Measurements from ENCODE around the gene C17orf67. TPM values are rescaled to one million over a fixed set of nuclear protein-coding genes. Genes with fewer than 3 reads are reported as not detected.
A peak's percentile ranks its signal among the peaks of the same experiment; 100 is the strongest.

C17orf67 gene
- total RNA-seq, 1 experiment from 2014 or later: 0.50 TPM

DNA sequence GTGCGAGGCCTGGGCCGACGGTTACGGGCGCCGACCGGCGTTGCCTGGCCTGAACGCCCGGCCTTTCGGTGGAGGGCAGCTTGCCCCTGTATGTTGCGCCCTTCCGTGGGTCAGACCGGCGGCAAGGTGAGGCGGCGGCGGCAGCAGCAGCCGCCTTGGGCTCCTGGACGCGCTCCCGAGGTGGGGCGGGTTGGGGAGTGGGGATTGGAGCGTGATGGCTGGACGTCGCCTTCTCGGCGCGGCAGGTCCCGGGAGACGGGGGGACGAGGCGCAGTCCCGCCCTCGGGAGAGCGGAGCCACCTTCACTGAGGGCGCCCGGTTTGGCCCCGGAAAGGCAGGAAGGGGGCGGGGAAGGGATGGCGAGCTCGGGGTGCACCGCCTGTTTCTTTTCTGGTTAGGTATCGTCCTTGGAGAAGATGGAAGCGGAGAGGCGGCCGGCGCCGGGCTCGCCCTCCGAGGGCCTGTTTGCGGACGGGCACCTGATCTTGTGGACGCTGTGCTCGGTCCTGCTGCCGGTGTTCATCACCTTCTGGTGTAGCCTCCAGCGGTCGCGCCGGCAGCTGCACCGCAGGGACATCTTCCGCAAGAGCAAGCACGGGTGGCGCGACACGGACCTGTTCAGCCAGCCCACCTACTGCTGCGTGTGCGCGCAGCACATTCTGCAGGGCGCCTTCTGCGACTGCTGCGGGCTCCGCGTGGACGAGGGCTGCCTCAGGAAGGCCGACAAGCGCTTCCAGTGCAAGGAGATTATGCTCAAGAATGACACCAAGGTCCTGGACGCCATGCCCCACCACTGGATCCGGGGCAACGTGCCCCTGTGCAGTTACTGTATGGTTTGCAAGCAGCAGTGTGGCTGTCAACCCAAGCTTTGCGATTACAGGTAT is 902 bp upstream of the C17orf67 start:
- DNase-seq (ENCODE audit: extremely low read depth, low read depth): peak; percentile 23

DNA sequence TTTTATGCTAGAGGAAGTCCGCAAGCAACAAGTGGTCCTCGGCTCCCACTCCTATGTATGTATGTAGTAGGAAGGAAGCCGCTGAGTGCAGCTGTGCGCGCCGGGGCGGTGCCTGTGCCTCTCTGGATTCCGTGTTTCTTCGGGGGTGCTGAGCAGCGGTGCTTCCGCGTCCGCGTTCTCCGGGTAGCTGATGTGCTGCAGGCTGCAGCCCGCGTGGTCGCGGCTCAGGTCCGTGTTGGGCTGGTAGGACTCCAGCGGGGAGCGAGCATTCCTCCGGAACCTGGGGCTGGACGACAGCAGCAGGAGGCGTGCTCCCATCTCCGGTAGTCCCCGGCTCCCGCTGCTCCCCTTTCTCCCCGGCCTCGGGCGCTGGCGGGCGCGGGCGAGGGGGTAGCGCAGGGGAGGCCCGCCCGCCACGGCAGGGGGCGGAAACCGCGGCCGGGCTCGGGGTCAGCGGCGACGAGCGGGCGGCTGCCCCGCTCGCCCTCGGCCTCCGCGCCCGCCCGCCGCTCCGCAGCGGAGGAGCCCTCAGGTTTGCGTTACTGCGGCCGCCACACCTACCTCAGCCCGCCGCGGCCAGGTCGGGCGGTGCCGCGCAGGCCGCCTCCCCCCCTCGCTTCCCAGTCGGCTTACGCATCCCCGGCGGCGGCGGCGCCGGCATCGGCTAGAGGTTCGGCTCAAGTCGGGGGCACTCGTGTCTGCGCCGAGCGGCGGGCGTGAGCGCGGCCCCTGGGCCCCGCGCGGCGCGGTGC is 487 bp downstream of the C17orf67 start:
- peak; percentile 5 for DNase-seq (ENCODE audit: extremely low read depth, low read depth)

GRCh38 chr17:56832446-56832845 is 1.3 kb downstream of the C17orf67 start:
- DNase-seq (ENCODE audit: extremely low read depth, low read depth): no peak

DNA sequence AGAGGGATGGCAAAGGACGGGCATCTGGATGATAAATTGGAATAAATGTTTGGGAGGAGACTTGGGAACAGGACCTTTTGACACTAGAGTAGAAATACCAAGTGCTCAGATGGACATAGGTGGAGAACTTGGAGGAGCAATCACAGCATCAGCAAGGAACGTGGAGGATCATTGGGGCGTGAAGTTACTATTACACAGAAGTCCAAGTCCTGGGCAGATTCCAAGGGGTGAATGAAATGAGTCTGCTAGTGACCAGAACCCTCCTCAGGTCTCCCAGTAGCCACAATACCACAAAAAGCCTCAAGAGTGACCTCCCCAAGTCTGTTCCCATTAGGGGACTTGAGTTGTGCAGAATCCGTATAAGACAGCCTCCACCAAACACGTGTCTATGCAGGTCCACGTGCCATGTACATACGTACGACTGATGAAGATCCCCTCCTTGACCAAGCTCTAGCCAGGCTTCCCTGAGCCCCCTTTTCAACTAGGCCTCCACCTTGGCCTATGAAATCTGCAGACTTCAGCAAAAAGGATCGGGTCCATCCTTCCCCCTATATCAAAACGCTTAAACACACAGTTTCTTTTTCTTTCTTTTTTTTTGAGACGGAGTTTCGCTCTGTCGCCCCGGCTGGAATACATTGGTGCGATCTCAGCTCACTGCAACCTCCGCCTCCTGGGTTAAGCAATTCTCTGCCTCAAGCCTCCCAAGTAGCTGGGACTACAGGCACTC is 2.2 kb downstream of the C17orf67 start:
- no peak for DNase-seq (ENCODE audit: extremely low read depth, low read depth)

DNA sequence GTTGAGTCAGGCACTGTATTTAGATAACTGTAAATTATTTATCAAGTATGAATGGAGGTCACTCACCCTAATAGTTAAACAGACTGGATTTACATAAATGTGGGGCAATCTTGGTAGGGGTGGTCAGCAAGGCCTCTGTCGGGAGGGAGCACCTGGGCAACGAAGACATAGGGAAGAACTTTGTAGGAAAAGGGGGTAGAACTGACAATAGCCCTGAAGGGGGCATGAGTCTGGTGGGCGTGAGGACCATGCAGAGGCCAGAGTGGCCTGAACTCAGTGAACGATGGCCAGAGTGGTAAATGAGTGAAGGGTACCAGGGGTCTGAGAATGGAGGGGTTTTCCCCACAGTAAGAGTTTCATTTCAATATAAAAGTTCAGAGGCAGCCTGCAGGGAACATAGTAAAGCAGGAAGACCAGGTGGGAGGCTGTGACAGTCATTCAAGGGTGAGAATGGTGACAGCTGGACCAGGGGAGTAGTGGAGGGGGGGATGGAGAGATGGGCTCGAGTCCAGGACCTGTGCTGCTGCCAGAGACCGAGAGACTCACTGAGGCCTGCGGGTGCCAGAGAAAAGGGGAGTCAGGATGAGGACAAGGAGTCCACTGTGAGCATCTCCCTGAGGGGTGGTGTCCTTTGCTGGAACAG is 2.9 kb downstream of the C17orf67 start:
- DNase-seq (ENCODE audit: extremely low read depth, low read depth): no peak

DNA sequence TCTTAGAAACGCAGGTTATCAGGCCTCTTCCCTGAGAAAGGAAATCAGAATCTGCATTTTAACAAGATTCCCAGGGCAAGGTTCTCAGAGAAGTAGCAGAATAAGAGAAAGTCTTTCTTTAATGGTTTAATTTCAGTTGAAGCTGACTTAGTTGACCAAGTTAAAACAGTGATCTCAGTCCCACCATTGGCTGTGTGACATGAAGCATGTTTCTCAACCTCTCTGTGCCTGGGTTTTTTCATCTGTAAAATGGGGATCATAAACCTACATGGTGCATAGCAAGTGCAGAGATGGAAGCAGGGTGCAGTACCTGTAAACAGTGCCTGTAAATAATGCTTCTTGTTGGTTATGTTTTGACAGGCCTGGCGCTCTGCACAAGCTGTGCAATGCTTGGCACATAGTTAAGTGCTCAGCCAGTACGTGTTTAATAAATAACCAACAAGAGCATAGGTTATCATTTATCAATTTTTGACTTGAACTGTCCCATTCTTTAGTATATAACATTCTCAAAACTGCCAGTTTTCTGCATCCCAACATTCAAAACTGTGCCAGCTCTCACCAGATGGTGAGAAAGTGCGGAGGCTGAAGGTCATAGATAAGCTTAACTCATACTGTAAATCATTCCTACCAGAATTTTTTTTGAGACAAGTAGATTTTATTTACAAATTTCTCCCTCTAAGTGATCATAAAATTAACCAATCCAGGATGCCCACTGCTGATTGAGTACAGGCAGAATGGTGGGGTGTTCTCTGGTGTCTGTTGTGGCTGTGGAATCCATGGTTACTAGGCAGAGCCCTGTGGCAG is 6.9 kb downstream of the C17orf67 start:
- no peak for DNase-seq (ENCODE audit: extremely low read depth, low read depth)

DNA sequence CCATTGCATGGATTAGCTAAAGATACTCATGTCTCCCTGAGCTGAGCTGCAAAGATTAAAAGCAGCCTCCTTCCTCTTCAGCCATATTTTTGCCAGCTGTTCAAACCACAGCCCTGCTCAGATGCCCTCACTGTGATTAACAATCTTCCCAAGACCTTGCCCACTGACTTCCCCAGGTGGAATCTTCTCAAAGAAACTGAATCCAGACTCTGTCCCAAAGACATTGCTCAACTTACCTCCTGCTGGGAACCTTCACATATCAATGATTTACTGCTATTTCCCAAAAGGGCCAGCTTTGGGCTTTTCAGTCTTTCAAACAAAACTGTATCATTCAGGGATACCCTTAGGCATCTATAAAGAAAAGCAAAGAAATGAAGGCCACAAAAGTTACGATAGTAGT is 9.2 kb downstream of the C17orf67 start:
- DNase-seq (ENCODE audit: extremely low read depth, low read depth): no peak

GRCh38 chr17:56823848-56824247 is 9.9 kb downstream of the C17orf67 start:
- no peak for DNase-seq (ENCODE audit: extremely low read depth, low read depth)

DNA sequence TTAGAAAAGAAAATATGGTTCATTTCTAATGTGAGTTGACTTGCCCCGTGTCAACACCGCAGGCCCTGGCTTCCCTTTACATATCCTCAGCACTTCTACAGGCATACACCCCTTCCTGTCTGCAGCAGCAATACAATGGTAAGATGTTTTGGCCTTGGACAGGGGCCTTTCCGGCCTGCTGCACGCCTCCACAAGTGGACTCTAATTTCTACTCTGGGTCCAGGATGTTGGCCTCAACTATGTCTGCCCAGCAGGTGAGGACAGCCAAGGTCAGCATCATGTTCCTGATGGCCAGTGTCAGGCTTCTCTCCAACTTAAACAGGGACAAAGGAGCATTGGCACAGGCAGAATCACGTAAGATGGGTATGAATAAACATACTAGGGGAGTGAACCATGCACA is 11.0 kb downstream of the C17orf67 start:
- DNase-seq (ENCODE audit: extremely low read depth, low read depth): no peak

- DNase-seq (ENCODE audit: extremely low read depth, low read depth): no peak
These were observed 11.7 kb downstream of the C17orf67 start for GRCh38 chr17:56821847-56822534.

GRCh38 chr17:56820207-56820606 is 13.5 kb downstream of the C17orf67 start:
- no peak for DNase-seq (ENCODE audit: extremely low read depth, low read depth)

DNA sequence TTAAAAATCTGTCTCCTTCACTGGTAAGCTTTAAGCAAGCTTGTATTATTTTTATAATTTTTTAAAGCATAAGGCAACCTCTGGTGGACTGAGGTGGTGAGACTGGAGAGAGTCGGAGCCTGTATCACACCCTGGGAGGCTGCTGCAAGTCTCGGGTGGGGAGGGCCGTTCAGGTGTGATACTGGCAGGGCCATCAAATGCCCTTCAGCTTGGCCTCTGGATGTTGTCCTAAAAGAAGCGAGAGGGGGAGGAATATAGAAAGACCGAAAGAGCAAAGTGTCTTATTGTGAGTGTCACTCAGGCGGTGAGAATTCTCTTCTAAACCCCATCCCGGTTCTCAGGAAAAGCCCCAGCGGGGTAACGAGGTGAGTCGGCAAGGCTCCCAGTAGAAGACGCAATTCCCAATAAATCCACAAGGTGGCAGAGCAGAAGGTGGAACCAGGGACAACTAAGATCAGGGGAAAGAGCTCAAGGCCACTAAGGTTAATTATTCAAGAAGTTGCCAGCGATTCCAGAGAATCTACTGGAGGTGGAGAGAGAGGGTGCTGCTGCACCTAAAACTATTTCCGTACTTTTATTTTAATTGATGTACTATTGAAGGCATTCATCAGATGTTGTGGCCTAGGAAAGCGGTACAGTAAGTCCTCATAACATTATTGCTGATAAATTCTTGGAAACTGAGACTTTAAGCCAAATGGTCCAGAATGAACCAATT is 14.1 kb downstream of the C17orf67 start:
- DNase-seq (ENCODE audit: extremely low read depth, low read depth): peak; percentile 80

- DNase-seq (ENCODE audit: extremely low read depth, low read depth): no peak
These were observed 14.7 kb downstream of the C17orf67 start for GRCh38 chr17:56819030-56819429.

DNA sequence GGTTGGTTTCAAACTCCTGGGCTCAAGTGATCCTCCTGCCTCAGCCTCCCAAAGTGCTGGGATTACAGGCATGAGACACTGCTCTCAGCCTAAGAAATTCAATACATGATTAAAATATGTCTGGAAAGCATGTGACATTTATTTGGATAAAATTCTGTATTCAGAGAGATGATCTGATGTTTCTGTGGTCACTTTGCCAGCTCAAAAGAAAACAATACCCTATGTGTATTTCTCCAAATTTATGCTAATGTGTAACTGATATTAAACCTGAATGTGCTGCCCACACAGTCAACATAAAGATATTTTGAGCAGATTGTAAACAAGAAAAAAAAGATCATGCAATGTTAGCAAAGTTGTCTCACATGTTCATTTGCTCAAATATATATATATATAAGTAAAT is 16.7 kb downstream of the C17orf67 start:
- no peak for DNase-seq (ENCODE audit: extremely low read depth, low read depth)

- DNase-seq (ENCODE audit: extremely low read depth, low read depth): no peak
These were observed 18.0 kb downstream of the C17orf67 start for GRCh38 chr17:56815711-56816110.

DNA sequence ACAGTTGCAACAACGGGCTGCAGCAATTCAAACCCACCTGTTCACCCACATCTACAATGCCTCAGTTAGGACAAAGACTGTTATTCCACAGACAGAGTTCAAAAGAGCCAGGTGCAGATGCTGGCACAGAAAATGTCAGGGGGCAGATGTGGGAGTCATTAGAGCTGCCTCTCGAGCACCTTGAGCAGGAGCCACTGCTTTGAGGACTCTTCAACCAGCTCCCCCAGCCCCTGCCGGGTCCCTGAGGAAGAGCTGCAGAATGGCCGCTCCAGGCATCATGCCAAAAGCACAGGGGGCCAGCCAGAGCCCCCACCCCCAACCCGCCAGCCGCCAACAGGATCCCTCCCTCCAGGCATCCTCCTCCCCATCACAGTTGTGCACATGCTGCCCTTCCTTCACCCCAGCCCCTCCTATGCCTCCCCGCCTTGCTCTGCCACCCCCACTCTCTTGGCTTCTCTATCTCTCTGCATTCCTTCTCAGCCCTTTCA is 20.8 kb downstream of the C17orf67 start:
- DNase-seq (ENCODE audit: extremely low read depth, low read depth): no peak

DNA sequence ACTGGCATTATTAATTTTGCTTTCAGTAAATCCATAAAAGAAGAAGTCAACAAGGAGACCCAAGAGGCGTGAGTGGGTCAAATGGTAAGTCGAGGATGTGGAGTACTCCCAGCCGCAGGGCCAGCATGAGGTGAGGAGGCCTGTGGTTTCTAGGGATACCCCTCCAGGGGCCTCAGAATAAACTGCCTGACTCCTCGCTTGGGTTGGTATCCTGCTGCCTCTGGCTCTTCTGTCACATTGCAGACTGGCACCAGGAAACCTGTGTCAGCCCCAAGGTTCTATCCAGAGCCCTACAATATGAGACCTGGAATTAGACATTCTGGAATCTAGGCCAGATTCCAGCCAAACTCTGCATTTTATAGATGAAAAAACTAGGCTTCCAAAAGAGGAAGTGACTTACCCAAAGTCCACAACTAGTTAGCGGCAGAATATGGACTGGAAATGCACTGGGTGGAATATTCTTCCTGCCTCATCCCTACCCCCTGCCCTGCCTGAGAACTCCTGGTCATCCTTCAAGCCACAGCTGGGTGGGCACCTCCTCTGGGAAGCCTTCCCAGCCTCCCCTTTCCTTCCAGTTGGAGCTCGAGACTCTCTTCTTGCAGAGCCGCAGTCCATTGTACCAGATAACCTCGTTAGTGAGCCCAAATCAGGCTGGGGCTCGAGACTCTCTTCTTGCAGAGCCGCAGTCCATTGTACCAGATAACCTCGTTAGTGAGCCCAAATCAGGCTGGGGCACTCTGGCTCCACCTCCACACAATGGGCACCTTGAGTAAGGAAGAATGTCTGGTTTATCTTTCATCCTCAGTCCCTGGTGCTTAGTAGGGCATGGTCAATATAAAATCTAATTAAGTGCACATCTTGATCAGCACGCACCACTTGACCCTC is 22.6 kb downstream of the C17orf67 start:
- DNase-seq (ENCODE audit: extremely low read depth, low read depth): no peak

DNA sequence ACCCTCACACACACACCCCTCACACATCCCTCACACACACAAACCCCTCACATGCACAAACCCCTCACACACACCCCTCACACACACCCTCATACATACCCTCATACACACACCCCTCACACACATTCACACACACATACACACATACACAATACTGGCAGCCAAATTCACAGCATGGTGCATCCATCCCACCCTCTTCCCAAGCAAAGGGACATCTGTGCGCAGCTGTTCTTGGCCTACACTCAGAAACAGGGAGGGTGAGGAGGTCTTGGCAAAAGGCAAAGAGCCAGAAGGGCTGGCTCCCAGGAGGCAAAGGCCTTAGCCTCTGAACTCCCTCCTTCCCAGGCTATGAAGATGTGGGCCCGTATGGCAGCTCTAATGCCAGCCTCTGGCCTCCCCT is 23.4 kb downstream of the C17orf67 start:
- DNase-seq (ENCODE audit: extremely low read depth, low read depth): no peak

Measured in NCI-H460 (cell line).